GM19372 (cell line): ENCODE measurements around the gene SYMPK.

Experiments used
- ATAC-seq: cut with Tn5 transposase; IDR thresholded peaks from one replicate; pipeline ENCODE4 v1.9.1; 2021; ENCODE audit warnings: mild to moderate bottlenecking, low read depth, moderate library complexity; ENCODE audit not compliant: unreplicated experiment

The SYMPK gene

DNA sequence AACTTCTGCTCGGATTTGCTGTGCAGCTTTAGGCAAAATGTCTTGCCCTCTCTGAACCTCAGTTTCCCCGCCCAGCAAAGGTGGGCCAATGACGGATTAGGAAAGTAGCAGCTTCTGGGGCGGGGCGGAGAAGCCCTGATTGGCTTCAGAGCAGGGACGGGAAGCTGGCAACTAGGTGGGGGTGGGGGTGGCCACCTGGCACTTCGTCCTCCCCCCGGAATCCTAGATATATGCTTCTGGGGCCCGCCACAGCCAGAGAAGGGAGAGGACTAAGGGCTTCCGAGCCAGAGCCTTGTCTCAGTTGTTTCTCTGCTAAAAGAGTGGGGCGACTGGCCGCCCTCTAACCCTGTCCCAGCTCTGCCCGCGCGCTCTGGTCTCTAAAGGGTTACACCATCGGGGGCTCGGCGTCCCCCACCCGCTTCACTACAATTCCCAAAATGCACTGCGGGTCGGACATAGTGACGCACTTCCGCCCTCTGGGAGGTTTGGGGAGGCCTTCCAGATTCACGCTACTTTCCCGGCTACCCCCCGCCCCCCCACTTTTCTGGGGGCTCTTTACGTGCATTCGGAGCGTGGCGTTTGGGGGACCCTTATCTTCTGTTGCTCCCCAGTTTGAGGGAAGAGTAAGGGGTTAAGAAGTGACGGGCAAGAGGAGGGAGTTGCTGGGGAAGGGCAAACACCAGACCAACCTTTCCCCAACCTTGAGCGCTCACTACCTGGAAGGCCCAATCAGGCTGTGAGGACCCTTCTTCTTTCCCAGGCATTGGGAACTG lies 23.7 kb upstream of the SYMPK start:
- peak; percentile 49 for ATAC-seq

DNA sequence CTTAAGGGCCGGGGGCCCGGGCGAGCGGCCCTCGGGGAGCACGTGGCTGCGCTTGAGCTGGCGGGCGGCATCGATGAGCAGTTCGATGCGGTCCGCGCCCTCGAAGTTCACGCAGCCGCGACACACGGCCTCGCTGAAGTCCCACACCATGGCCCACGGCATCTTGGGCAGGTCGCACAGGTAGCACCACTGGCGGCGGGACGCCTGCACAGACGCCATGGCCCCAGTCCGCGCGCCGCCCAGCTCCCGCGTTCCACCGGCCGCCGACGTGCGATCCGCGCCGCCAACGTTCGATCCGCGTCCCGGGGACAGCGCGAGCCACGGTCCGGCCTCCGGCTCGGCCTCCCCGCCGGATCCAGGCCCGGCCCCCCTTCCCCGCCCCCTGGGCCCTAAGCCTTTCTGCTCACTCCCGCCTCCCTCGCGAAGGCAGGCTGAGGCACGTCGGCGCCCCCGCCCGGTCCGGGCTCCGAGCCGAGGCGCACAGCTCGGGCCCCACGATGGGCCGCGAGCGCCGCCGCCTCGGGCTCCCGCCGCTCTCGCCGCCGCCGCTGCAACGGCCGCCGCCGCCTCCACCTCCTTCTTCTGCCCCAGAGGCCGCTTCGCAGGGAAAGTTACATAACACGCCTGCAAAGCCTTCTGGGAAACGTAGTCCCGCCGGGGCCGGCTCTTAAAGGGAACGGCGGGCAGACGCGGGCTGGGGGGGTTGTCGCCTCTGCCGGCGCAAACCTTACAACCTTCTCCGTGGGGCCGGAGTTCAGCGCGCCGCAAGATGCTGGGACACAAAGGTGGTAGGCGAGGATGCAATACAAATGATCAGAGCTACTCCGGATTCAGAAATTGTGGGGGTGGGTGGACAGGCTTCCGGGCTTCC lies 22.8 kb upstream of the SYMPK start, which contains the start of gene IRF2BP1:
Gene IRF2BP1, minus strand, starts transcription at position 586 of the 871 bp plus-strand sequence. Its CDS starts 367 bp downstream, at position 219.
- peak; percentile 43 for ATAC-seq

DNA sequence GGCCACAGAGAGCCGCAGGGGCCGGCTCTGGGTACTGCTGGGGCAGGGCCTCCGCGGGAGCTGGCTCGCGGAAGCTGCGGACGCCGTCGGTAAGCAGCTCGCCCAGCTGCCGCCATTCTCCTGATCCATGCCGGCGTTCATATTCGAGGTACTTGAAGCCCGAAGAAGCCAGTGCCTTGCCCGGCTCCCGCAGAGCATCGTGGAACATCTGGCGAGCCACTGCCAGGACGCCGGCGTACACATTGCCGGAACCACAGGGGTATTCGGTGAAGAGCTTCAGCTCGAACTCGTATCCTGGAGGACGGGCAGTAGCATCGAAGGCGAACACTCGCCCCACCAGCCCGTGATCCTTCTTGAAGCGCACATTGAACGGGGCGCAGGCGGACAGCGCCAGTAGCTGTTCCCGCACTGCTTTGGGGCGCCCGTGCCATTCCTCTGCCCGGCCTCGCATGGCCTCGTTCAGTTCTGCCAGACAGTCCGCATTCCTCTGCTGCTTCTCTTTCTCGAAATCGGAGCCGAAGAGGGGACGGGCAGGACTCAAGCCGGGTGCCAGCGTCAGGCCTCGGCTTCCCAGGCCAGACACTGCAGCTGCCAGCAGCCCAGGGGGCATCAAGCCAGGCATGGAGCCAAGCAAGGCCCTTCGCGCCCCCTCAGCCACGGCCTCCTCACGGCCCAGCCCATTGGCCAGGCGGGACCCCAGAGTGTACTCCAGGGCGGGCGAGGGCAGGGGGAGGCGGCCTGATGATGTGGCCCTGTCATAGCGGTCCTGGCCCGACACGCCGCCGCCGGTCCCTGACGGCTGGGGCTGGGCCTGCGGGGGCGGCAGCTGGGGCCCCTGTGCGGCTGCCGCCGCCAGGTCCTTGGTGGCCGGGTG lies 22.0 kb upstream of the SYMPK start:
- ATAC-seq: no peak

DNA sequence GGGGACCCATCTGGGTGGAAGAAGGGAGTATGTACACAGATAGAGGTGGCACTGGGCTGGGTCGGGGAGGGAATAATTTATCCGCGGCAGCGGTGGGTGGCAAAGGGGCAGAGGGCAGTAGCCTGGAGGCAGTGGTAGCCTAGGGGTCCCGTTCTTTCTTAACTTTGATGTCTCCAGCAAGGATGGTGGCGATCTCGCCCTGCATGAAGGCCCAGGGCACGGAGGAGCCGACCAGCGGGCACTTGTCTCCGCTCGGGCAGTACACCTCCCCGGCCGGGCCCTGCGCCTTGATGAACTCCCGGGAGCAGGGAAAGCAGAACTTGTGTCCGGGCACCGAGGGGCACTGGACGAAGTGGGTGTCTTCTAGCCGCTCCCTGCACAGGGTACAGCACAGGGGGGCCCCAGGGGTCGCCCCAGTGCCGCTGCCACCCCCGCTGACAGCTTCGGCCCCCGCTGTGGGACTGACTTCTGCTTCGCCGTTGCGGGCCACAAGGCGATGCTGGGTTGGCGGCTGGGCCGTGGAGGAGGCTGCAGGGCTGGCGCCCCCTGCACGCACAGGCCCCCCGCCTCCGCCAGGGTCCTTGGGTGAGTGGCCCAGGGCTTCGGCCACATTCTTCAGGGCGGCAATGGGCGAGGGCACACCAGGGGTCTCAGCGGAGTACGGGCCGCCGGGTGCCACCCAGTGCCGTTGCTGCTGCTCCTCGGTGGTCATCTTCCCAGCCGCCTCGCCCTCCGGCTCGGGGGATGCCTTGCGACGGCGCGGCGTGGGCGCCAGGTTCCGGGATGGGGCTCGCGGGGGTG lies 21.1 kb upstream of the SYMPK start:
- ATAC-seq: no peak

DNA sequence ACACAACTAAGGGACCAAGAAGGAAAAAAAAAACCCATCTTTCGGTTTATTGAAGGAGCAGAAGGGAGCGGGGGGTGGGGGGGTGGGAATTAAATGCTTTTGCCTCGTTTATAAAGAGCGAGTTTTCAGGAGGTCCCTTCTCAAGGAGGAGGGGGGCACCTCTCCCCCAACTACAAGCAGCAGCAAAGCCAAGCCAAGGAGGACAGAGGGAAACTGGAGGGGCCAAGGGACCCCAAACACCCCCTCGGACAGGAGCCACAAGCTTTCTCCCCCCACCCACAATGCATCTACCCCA lies 20.6 kb upstream of the SYMPK start:
- ATAC-seq: no peak

DNA sequence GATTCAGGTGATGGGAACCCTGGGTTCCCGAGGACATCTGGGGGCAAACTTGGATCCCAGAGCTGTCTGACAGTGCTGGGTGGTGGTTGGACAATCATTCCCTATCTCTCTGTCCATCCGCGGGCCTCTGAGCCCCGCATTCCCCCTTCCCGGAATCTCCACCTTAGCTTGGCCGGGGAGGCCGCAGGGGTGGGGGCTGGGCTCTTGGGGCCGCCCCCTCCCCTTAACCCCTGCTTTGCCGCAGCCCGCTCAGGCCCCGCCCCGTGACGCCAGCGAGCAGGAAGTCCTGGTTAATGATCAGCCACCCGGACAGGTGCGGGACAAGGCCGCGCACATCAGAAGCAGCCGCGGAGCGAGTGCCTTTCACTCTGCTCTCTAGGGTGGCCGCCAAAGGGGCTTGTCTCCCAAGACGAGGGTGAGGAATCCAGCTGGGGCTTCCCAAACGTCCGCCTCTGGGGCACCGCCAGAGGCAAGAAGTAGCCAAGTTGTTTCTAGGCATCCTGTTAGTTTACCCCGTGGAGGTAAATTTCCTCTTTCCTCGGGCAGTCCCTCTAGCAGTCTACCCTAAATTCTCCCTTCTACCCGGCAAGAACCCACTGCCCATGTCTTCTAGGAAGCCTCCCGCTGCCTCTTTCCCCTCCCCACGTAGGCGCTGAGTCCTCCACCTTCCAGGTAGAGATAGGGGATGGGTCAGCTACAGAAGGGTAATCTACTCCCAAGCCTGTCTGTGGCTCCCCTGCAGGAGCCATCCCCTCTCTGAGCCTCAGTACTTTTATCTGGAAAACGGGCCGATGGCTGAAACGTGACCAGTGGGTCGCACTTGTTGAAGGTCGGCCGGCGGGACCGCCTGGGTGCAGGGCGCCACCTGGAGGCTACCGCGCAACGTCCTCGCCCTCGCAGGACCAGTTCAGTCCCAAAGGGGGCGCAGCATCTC lies 20.0 kb upstream of the SYMPK start:
- ATAC-seq: no peak

DNA sequence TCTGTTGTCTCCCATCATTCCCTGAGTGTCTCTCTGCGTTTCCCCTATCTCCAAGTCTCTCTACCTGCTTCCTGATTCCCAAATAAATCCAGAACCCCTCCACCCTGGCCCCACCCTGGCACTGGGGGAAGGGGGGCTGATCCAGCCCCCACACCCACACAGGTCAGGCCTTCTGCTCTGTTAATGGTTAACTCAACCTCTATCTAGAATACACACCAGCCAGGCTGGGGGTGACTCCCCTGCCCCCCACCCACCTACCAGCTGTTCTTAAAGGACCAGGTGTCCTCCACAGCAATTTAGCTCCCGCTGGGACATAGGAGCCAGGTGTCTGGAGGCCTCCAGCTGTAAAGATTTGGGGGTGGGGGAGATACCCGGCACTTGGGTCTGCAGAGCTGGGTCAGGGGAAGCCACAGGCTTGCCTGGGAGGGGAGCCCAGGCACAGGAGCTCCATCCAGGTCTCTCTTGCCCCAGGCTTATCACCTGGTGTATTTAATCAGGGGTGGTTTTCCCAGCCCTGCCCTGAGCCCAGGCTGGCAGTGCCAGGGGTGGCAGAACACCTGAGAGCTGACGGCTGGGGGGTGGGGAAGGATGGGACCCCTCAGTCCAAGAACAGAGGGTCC lies 19.1 kb upstream of the SYMPK start:
- ATAC-seq: no peak

DNA sequence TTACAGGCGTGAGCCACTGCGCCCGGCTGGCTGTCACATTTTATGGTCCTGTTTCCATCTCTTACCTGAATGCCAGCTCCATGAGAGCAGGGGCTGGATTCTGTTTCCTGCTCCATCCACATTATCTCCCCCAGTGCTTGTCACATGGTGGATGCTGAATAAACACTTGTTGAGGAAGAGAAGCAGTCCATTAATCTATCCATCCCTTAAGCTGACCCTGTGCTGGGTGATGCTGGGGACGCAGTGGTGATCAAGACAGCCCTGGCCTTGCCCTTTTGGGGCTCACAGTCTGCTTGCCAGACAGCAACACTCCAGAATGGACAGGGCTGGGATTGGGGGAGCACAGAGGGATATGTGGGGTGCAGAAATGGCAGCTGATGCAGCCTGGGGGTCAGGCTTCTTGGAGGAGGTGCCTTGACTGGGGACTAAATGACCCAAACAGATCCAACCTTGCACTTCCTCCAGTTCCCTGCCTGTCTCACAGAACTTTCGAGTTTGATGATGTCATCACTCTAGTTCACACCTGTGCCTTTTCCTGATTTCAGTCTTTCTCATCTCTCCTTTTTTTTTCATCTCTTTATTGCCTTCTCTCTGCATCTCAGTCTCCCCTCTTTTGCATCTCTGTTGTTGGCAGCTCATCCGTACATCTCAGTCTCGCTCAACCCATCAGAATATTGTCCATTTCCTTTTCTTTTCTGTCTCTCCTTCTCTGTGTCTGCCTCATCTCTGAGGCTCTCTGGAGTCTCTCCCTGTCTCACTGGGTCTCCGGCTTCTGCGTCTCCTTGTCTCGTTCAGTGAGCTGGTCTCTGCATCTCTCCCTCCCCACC lies 18.3 kb upstream of the SYMPK start:
- ATAC-seq: no peak

DNA sequence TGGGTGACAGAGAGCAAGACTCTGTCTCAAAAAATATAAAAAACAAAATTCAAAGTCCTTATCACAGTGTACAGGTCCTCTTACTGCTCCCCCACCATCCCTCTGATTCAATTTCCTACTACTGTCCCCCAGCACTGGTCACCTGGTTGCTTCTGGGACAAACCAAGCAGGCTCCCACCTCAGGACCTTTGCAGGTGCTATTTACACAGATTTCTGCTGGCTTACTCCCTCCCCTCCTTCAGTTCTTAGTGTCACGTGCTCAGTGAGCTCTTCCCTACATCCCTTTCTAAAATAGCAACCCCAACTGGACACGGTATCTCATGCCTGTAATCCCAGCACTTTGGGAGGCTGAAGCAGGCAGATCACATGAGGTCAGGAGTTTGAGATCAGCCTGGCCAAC lies 17.0 kb upstream of the SYMPK start:
- no peak for ATAC-seq

DNA sequence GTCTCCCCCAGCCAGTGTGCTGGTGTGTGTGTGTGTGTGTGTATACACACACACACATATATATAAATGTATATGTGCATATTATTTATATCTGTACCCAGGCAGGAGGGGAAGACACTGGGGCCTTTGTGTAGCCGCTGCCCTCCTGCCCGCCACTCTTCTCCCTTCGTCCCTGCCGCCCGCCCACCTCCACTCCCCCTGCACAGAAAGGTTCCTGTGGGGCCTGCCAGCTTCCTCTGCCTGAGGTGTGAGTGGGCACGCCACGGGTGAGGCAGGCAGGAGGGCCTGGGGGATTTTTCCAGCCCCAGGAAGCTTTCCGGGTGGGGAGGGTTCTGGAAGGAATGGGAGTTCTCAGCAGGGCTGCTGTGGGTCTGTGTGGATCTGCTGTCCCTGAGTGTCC lies 16.1 kb upstream of the SYMPK start:
- no peak for ATAC-seq

DNA sequence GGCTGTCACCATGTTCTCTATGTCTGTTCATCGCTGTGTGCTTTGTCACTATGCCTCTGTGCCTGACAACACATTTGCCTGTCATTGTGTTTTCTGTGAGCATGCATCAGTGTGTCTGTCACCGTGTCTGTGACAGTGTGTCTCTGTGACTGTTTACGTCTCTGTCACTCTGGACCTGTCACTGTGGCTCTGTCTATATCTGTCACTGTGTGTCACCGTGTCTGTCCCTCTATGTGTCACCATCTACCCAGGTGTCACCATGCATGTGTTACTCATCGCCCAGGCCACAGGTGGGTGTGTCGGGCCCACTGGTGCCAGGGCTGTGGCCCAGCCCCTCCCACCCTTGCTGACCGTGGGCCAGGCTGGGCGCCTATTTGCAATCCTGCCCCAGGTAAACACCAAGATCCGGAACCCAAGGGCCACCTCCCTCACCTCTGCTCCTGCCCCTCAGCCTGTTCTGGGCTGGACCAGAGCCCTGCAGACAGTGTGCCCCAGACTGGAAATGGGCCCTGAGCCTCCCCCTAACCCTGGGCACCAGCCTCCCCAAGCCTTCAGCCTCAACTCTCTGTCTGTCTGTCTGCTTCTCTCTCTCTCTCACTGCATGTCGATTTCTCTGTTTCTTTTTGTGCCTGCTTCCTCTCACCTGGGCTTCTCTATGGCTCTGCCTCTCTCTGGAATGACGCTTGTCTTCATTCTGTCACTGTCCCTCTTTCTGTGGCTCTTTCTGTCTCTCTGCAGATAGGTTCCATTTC lies 15.3 kb upstream of the SYMPK start:
- ATAC-seq: no peak

DNA sequence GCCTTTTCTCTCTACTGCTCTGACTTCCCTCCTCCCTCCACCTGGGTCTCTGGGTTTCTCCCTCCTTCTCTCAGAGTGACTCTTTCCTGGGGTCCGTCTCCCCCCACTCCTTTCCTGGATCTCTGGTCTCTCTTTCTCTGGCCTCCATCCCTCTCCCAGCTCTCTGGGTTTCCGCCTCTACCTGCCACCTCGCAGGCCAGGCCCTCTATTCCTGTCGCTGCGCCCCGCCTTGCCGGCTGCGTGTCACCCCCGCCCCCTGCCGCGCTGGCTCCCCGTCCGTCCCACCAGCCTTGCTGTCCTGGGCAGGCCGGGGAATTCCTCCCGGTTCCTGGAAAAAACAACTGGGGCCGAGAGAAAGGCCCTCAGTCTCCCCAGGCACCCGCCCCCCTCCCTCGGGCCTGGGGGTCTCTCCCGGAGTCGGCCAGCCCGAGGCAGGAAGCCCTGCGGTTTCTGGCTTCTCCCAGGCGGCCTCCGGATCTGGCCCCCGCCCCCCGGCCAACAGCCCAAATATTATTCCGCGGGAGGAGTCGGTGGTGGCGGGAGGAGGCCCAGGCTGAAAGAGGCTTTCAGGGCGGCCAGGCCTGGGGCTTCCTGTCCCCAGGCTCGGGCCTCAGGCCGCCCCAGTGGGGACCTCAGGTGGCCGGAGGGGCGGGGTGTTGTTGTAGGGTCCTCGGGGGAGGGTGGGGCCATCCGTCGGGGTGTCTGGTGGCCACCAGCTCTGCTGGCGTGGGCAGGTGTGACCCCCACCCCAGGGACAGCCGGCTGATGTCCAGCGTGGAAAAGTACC lies 13.7 kb upstream of the SYMPK start:
- no peak for ATAC-seq

DNA sequence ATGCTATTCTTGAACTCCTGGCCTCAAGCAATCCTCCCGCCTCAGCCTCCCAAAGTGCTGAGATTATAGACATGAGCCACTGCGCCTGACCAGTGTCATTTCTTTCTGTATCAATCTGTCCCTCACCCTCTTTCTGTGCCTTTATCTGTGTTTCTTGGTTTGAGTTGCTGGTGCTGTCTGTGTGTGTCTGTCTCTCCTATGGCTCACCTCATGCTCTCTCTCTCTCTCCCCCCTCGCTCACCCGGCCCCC lies 13.1 kb upstream of the SYMPK start:
- ATAC-seq: no peak

DNA sequence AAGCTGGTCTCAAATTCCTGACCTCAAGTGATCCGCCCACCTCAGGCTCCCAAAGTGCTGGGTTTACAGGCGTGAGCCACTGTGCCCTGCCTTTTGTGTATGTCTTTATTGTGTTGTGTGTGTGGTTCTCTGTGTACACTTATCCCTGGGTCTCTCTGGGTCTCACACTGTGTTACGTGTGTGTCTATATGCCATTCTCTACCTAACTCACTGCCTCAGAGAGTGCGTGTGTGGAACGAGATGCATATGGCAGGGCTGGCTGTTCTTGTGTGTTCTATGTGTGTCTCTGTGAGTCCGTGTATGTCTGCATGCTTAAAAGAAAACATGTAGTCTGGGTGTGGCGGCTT lies 11.6 kb upstream of the SYMPK start:
- ATAC-seq: no peak

DNA sequence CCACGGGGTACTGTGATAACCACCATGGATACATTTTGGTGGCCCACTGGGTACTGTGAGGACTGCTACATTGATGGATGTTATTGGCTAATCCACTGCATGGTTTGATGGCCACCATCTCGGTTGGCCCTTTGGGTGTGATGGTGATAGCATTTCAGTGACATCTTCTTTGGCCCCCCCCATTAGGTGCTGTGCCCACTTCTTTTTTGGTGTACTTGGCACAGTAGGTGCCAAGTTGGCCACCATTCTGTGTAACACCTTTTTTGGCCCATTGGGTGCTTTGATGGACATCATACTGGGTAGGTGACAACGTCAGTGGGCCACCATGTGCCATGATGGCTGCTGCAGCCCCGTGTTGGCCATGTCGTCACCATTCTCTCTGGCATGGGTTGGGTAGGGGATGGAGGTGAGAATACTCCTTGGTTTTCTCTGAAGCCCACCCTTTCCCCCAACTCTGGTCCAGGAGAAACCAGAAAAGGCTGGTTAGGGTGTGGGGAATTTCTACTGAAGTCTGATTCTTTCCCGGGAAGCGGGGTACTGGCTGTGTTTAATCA lies 10.3 kb upstream of the SYMPK start:
- no peak for ATAC-seq

DNA sequence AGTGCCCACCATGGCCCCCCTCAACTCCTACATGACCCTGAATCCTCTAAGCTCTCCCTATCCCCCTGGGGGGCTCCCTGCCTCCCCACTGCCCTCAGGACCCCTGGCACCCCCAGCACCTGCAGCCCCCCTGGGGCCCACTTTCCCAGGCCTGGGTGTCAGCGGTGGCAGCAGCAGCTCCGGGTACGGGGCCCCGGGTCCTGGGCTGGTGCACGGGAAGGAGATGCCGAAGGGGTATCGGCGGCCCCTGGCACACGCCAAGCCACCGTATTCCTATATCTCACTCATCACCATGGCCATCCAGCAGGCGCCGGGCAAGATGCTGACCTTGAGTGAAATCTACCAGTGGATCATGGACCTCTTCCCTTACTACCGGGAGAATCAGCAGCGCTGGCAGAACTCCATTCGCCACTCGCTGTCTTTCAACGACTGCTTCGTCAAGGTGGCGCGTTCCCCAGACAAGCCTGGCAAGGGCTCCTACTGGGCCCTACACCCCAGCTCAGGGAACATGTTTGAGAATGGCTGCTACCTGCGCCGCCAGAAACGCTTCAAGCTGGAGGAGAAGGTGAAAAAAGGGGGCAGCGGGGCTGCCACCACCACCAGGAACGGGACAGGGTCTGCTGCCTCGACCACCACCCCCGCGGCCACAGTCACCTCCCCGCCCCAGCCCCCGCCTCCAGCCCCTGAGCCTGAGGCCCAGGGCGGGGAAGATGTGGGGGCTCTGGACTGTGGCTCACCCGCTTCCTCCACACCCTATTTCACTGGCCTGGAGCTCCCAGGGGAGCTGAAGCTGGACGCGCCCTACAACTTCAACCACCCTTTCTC lies 9.4 kb upstream of the SYMPK start:
- no peak for ATAC-seq
